ENCODE data around the gene PRAF2. TPM values are rescaled to one million over a fixed set of nuclear protein-coding genes. Genes with fewer than 3 reads are reported as not detected.
A peak's percentile ranks its signal among the peaks of the same experiment; 100 is the strongest.

PRAF2 gene
- total and polyA plus RNA-seq, 4 experiments from 2014 or later, result 25.4 to 60.1 (median 29.1) TPM

GRCh38 chrX:49040376-49040955 lies 33.3 kb downstream of the PRAF2 start:
- intact Hi-C loops (cut with micrococcal nuclease), result loop anchor here (5.0 to 10.0 kb wide), 2 partner anchors 82 to 396 kb away; partner anchors contain the start of gene GPKOW
- POLR2A ChIA-PET (ENCODE audit: partially characterized antibody), result interaction anchor here (1.1 to 3.1 kb wide), 8 partner anchors 28 to 466 kb away, joined by 3 to 17 read pairs (median 4); partner anchors contain the start of genes GRIPAP1, OTUD5, PQBP1 and RBM3
- no peak for DNase-seq

GRCh38 chrX:49039598-49040375 lies 34.0 kb downstream of the PRAF2 start:
- Histone ChIP-seq H3K4me1 (ENCODE audit: insufficient read depth, low read length) (peaks cover 39% of the 10 kb centered on the region), H3K36me3 (ENCODE audit: insufficient read depth, low read length) (peaks cover 10% of the 10 kb centered on the region), H3K27ac (ENCODE audit: low read depth, low read length) (peak overlapping the region; percentile 42), H3K27me3 (ENCODE audit: insufficient read depth, low read length) (no peaks in the 10 kb centered on the region), H3K4me3 (ENCODE audit: low read length in 2 of 2) (no peak overlapping the region), H3K9me3 (ENCODE audit: control insufficient read depth in 1 of 2, low read length in 2 of 2) (no peaks in the 10 kb centered on the region)
- no peaks in the 10 kb centered on the region for H3K27me3 Mint-ChIP-seq
- H3K9me3 Mint-ChIP-seq, result peaks cover 0 to 1% (median 0%) of the 10 kb centered on the region in 8 donors
- CTCF ChIA-PET (ENCODE audit: partially characterized antibody), result interaction anchor here (0.6 to 0.7 kb wide), 2 partner anchors 29 to 302 kb away, joined by 3 read pairs; no protein-coding TSS in a partner anchor
- intact Hi-C loops (cut with micrococcal nuclease), result loop anchor here (5.0 to 10.0 kb wide), 2 partner anchors 83 to 395 kb away; partner anchors contain the start of gene GPKOW
- H3K4me1 Mint-ChIP-seq, result peaks cover 18 to 47% (median 30%) of the 10 kb centered on the region in 4 donors
- peaks cover 2 to 24% of the 10 kb centered on the region in 2 donors for H3K36me3 Mint-ChIP-seq
- H3K27ac Mint-ChIP-seq, result peak overlapping the region; percentile 64 to 96 (median 81)
- peak overlapping the region in 6 of 8 donors; percentile 21 to 69 (median 43) for H3K4me3 Mint-ChIP-seq
- POLR2A ChIA-PET (ENCODE audit: partially characterized antibody), result interaction anchor here (0.6 to 2.9 kb wide), 8 partner anchors 27 to 465 kb away, joined by 3 to 17 read pairs (median 4); partner anchors contain the start of genes GRIPAP1, OTUD5, PQBP1 and RBM3
- DNase-seq, result peak; percentile 7 to 61 (median 24)

More at GRCh38 chrX:49040376-49040955, 33.3 kb downstream of the PRAF2 start:
- Histone ChIP-seq H3K27me3 (ENCODE audit: insufficient read depth, low read length) (no peaks in the 10 kb centered on the region), H3K9me3 (ENCODE audit: control insufficient read depth in 1 of 2, low read length in 2 of 2) (no peaks in the 10 kb centered on the region), H3K27ac (ENCODE audit: low read depth, low read length) (peak overlapping the region; percentile 42), H3K36me3 (ENCODE audit: insufficient read depth, low read length) (peaks cover 10% of the 10 kb centered on the region), H3K4me3 (ENCODE audit: low read length in 2 of 2) (no peak overlapping the region), H3K4me1 (ENCODE audit: insufficient read depth, low read length) (peaks cover 39% of the 10 kb centered on the region)
- Mint-ChIP-seq H3K27me3 (no peaks in the 10 kb centered on the region), H3K4me3 (peak overlapping the region in 5 of 8 donors; percentile 21 to 94 (median 44)), H3K4me1 (peaks cover 18 to 47% (median 30%) of the 10 kb centered on the region in 4 donors), H3K36me3 (peaks cover 0 to 24% of the 10 kb centered on the region in 2 donors), H3K27ac (peak overlapping the region; percentile 64 to 96 (median 82)), H3K9me3 (peaks cover 0 to 1% (median 0%) of the 10 kb centered on the region in 8 donors)
- CTCF ChIA-PET (ENCODE audit: partially characterized antibody), result interaction anchor here (0.6 to 4.8 kb wide), 2 partner anchors 29 to 68 kb away, joined by 3 to 23 read pairs; partner anchors contain the start of gene KCND1

- ChIA-PET POLR2A (ENCODE audit: partially characterized antibody) (interaction anchor here (2.9 kb wide), 1 partner anchor 36 kb away, joined by 17 read pairs; the partner anchor contains the start of gene GRIPAP1), CTCF (ENCODE audit: partially characterized antibody) (interaction anchor here (1.6 kb wide), 1 partner anchor 79 kb away, joined by 5 read pairs; no protein-coding TSS in a partner anchor)
- Histone ChIP-seq H3K27me3 (ENCODE audit: insufficient read depth, low read length) (no peaks in the 10 kb centered on the region), H3K27ac (ENCODE audit: low read depth, low read length) (no peak overlapping the region), H3K4me1 (ENCODE audit: insufficient read depth, low read length) (peaks cover 33% of the 10 kb centered on the region), H3K36me3 (ENCODE audit: insufficient read depth, low read length) (peaks cover 22% of the 10 kb centered on the region), H3K9me3 (ENCODE audit: control insufficient read depth in 1 of 2, low read length in 2 of 2) (no peaks in the 10 kb centered on the region), H3K4me3 (ENCODE audit: low read length in 2 of 2) (no peak overlapping the region)
- H3K9me3 Mint-ChIP-seq, result peaks cover 0 to 1% (median 0%) of the 10 kb centered on the region in 8 donors
- intact Hi-C loops (cut with micrococcal nuclease), result no loop called here
- H3K36me3 Mint-ChIP-seq, result peaks cover 13 to 37% of the 10 kb centered on the region in 2 donors
- no peak for DNase-seq
- peak overlapping the region in 2 of 7 donors; percentile 43 to 55 for H3K27ac Mint-ChIP-seq
- H3K4me1 Mint-ChIP-seq, result peaks cover 15 to 36% (median 26%) of the 10 kb centered on the region in 4 donors
- no peaks in the 10 kb centered on the region for H3K27me3 Mint-ChIP-seq
- no peak overlapping the region for H3K4me3 Mint-ChIP-seq
Observed at GRCh38 chrX:49037883-49038475, 35.8 kb downstream of the PRAF2 start.

- POLR2A ChIA-PET (ENCODE audit: partially characterized antibody), result no interaction called here
- CTCF ChIA-PET (ENCODE audit: partially characterized antibody), result no interaction called here
- H3K36me3 ChIP-seq (ENCODE audit: insufficient read depth, low read length), result peaks cover 12% of the 10 kb centered on the region
- no peak for DNase-seq
- H3K9me3 ChIP-seq (ENCODE audit: control insufficient read depth in 1 of 2, low read length in 2 of 2), result no peaks in the 10 kb centered on the region
- no peaks in the 10 kb centered on the region for H3K27me3 ChIP-seq (ENCODE audit: insufficient read depth, low read length)
- Mint-ChIP-seq H3K36me3 (peaks cover 19 to 28% of the 10 kb centered on the region in 2 donors), H3K27me3 (no peaks in the 10 kb centered on the region), H3K4me1 (no peaks in the 10 kb centered on the region), H3K27ac (no peak overlapping the region), H3K4me3 (no peak overlapping the region), H3K9me3 (no peaks in the 10 kb centered on the region)
- no peak overlapping the region for H3K27ac ChIP-seq (ENCODE audit: low read depth, low read length)
- no peaks in the 10 kb centered on the region for H3K4me1 ChIP-seq (ENCODE audit: insufficient read depth, low read length)
- intact Hi-C loops (cut with micrococcal nuclease), result no loop called here
- H3K4me3 ChIP-seq (ENCODE audit: low read length in 2 of 2), result no peak overlapping the region
Observed at GRCh38 chrX:49030283-49030682, 43.5 kb downstream of the PRAF2 start.

GRCh38 chrX:49029876-49030275 lies 43.9 kb downstream of the PRAF2 start:
- POLR2A ChIA-PET (ENCODE audit: partially characterized antibody), result no interaction called here
- peaks cover 12% of the 10 kb centered on the region for H3K36me3 ChIP-seq (ENCODE audit: insufficient read depth, low read length)

More at GRCh38 chrX:49029876-49030275, 43.9 kb downstream of the PRAF2 start:
- Histone ChIP-seq H3K27ac (ENCODE audit: low read depth, low read length) (no peak overlapping the region), H3K27me3 (ENCODE audit: insufficient read depth, low read length) (no peaks in the 10 kb centered on the region), H3K9me3 (ENCODE audit: control insufficient read depth in 1 of 2, low read length in 2 of 2) (no peaks in the 10 kb centered on the region), H3K4me1 (ENCODE audit: insufficient read depth, low read length) (no peaks in the 10 kb centered on the region), H3K4me3 (ENCODE audit: low read length in 2 of 2) (no peak overlapping the region)
- H3K36me3 Mint-ChIP-seq, result peaks cover 19 to 28% of the 10 kb centered on the region in 2 donors
- H3K4me3 Mint-ChIP-seq, result no peak overlapping the region
- no peak overlapping the region for H3K27ac Mint-ChIP-seq
- CTCF ChIA-PET (ENCODE audit: partially characterized antibody), result no interaction called here
- no peak for DNase-seq
- no peaks in the 10 kb centered on the region for H3K9me3 Mint-ChIP-seq
- intact Hi-C loops (cut with micrococcal nuclease), result no loop called here
- H3K4me1 Mint-ChIP-seq, result no peaks in the 10 kb centered on the region
- H3K27me3 Mint-ChIP-seq, result no peaks in the 10 kb centered on the region

Measured in CD4-positive, alpha-beta memory T cell (primary cell).